ENCODE data around the gene PLD5.
"Not testable (repeated sequence)": the region's sequence is repeated elsewhere in the genome, so short reads cannot be mapped to it uniquely, and the experiment has no call there.

PLD5 gene

DNA sequence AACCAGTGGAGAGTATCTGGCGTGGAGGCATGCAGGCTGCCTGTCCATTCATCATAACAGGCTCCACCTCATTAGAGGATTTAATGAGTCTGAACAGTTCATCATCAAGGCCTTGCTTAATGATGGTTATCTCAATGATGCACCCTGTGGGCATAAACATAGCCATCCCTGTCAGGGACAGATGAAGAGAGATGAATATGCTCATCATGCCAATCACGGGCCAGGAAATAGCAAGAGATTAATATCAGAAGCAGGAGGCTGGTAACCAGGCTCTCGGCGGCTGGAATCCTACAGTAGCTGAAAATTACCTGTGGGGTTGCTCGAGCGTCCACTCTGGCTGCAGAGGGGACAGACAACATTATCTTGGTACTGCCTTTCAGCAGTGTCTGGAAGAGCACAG is 247.7 kb downstream of the PLD5 start:
- DNase-seq (ENCODE audit: low spot score): not testable (repeated sequence)

DNA sequence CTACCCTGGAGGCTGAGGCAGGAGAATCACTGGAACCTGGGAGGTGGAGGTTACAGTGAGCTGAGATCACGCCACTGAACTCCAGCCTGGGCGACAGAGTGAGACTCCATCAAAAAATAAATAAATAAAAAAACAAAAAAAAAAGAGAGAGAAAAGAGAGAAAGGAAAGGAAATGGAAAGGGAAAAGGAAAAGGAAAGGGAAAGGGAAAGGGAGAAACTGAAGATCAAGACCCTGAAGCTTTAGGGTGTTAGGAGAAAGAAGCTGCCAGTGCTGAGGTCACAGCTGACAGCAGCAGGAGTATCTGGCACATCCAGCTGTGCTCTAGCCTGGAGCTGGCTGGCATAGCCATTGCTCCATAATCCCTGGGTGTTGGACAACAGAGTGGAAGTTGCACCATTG is 257.5 kb downstream of the PLD5 start:
- not testable (repeated sequence) for DNase-seq (ENCODE audit: low spot score)

GRCh38 chr1:242264419-242264818 is 260.1 kb downstream of the PLD5 start:
- DNase-seq (ENCODE audit: low spot score): not testable (repeated sequence)

- no peak for DNase-seq (ENCODE audit: low spot score)
These were observed 279.2 kb downstream of the PLD5 start for GRCh38 chr1:242245255-242245654.

DNA sequence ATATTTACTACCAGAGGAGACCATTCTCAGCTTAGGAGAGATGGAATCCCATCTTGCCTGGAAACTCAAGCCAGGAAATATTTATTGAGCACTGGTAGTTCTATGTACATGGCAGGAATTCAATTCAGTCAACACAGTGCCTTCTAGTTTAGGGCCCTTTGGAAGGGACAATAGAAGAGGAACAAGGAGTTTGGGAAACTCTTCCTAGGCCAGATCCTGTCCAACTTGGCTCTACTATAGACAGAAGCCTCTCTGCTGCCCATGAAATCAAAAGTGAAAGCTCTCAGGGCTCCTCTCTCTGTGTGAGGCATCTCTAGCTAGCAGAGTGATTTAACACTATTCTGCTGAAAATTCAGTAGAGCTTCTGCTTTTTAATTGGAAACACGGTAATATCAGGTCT is 281.0 kb downstream of the PLD5 start:
- DNase-seq (ENCODE audit: low spot score): no peak

DNA sequence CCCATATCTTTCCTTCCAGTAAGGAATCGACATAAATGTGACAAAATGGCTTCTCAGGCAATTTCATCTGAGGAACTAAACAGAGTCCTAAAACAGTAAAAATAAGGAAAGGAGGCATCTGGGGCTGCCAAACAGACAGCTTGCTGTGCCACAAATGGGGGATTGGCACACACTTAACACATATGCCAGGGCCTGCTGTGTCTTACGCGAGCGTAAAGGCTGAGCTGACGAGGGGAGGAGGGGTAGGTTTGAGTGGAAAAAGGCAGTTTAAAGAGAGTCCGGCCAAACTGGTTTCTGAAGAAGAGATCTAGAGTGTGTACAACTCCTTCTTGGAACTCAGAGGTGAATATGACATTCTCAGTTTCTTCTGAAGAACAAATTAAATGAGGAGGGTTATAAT is 281.5 kb downstream of the PLD5 start:
- DNase-seq (ENCODE audit: low spot score): no peak

GRCh38 chr1:242241936-242242335 is 282.6 kb downstream of the PLD5 start:
- no peak for DNase-seq (ENCODE audit: low spot score)

- no peak for DNase-seq (ENCODE audit: low spot score)
These were observed 283.8 kb downstream of the PLD5 start for GRCh38 chr1:242240691-242241090.

- DNase-seq (ENCODE audit: low spot score): no peak
These were observed 284.4 kb downstream of the PLD5 start for GRCh38 chr1:242240077-242240476.

DNA sequence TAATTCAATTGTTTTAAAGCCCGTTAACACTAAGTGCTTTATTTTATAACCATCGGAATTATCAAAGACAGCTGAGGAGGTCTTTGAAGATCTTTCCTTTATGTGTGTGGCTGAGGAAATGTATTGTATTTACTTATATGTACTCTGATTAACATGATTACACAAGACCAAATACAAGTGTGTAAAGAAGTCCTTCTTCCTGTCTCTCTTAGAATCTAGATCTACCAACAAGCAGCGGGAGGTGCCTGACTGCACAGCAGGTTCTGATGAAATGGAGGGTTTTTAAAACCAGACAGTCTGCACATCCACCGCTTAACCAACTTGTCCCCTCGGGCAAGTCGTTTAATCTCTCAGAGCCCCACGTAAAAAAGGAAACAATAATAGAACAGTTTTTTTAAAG is 285.1 kb downstream of the PLD5 start:
- DNase-seq (ENCODE audit: low spot score): no peak

DNA sequence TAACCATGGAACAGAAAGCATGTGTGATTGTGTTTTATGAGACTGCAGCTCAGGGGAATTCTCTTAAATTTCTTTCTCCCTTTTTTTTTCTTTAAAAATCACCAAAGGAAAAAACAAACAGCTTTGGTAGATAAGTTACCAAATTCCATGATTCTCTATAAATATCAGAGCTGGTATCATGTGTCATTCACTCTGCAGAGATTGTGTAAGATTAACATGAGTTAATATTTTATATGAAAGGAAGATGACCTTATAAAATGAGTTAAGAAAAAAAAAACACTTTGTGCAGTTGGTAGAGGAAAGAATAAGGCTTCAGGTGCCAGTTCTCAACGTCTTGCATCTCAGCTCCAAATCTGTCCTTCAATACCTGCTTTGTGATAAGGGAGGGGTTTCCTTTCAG is 287.4 kb downstream of the PLD5 start:
- DNase-seq (ENCODE audit: low spot score): no peak

GRCh38 chr1:242228991-242229390 is 295.5 kb downstream of the PLD5 start:
- DNase-seq (ENCODE audit: low spot score): no peak

DNA sequence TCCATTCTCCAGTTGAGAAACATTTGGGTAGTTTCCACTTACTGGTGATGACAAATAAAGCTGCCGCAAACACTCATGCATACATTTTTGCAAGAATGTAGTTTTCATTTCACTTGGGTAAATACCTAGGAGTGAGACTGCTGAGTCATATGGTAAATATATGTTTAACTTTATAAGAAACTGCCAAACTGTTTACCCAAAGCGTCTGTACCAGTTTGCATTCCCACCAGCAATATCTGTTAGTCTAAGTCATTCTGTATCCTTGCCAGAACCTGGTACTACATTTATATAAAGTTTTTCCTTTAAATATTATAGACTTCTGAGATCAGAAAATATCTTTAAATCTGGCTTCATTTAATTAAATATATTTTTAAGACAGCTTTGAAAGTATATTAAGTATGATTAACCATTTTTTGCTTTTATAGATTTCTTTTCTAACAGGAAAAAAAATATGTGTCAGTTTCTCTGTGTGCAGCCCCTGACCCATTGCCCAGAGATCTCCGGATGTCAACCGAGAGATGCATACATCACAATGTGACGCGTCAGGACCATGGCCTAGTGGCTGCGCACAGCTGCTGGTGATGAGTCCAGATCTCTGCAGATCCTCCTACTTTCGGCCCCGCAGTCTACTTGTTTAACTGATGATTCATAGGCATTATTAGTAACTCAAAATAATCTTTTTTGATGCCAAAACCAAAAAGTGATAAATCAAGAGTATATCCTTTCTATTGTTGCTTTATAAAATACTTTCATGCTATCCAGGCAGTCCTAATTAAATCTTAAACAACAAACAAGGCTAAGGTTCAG is 298.5 kb downstream of the PLD5 start:
- no peak for DNase-seq (ENCODE audit: low spot score)

- not testable (repeated sequence) for DNase-seq (ENCODE audit: low spot score)
These were observed 299.4 kb downstream of the PLD5 start for GRCh38 chr1:242224878-242225766.

GRCh38 chr1:242224461-242224860 is 300.0 kb downstream of the PLD5 start:
- no peak for DNase-seq (ENCODE audit: low spot score)

GRCh38 chr1:242219905-242220304 is 304.6 kb downstream of the PLD5 start:
- DNase-seq (ENCODE audit: low spot score): no peak

GRCh38 chr1:242219298-242219901 is 305.1 kb downstream of the PLD5 start:
- DNase-seq (ENCODE audit: low spot score): no peak

DNA sequence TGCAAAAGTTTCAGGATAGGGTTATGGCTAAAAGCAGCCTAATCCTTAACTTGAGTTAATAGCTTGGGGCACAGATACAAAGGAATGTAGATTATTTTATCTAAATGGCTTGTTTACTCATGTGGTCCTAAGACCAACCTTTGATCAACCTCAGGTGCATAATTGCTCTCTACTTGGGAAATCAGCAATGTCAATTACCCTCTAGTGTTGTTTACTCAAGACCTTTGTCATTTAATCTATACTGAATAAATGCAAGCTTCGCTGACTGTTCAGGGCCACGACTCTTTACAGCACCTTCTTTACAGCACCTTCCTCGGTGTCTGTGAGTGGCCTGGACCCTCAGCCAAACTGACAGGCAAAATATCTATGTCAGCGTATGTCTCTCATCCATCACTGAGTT is 308.1 kb downstream of the PLD5 start:
- DNase-seq (ENCODE audit: low spot score): no peak

DNA sequence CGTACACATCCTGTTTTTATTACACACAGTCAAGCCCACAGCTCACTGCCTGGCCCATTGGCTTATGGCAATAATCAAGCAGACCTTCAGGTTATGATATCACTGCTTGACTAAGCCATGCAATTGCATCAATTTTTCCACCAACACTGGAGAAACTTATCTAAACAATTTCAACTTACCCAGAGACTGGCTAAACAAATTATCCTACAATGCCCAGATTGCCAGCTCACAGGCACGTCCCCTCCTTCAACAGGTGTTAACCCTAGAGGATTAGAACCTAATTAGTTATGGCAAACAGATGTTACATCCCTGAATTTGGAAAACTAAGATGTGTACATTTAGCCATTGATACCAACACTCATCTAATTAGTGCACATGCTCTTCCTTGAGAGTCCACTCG is 310.0 kb downstream of the PLD5 start:
- DNase-seq (ENCODE audit: low spot score): not testable (repeated sequence)

- DNase-seq (ENCODE audit: low spot score): not testable (repeated sequence)
These were observed 311.5 kb downstream of the PLD5 start for GRCh38 chr1:242212961-242213360.

GRCh38 chr1:242212401-242212800 is 312.1 kb downstream of the PLD5 start:
- DNase-seq (ENCODE audit: low spot score): no peak

DNA sequence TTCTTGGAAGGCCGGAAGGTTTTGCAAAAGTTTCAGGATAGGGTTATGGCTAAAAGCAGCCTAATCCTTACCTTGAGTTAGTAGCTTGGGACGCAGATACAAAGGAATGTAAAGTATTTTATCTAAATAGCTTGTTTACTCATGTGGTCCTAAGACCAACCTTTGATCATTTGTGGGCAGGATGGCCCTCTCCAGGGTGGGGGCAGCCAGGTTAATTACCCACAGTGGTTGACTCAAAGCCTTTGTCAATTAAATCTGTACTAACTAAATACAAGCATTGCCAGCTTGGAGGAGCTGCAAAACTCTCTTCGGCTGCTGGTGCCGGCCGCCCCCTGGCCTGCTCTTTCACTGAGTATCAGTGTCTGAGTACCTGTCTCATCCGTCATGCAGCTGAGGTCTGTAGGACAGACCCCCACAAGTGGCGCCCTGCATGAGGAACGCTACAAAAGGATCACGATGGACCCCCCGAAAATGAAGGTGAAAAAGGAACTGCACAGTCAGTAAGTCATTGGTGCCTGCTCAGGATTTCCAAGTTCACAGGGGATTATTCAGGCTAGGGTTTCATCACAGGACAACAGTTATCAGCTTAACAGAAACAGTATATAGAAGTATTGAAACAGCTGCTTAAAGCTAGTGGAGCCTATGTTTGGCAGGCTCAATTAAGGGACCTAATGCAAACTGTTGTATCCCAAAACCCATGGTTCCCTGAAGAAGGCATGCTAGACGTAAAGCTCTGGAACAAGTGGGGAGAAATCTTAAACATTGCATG is 313.1 kb downstream of the PLD5 start:
- no peak for DNase-seq (ENCODE audit: low spot score)

All from CD4-positive, alpha-beta T cell treated with Interleukin-2 at 100 ng/mL for 4 hours (primary cell).